ENCODE results near the gene ANKRD13B.

The ANKRD13B gene

DNA sequence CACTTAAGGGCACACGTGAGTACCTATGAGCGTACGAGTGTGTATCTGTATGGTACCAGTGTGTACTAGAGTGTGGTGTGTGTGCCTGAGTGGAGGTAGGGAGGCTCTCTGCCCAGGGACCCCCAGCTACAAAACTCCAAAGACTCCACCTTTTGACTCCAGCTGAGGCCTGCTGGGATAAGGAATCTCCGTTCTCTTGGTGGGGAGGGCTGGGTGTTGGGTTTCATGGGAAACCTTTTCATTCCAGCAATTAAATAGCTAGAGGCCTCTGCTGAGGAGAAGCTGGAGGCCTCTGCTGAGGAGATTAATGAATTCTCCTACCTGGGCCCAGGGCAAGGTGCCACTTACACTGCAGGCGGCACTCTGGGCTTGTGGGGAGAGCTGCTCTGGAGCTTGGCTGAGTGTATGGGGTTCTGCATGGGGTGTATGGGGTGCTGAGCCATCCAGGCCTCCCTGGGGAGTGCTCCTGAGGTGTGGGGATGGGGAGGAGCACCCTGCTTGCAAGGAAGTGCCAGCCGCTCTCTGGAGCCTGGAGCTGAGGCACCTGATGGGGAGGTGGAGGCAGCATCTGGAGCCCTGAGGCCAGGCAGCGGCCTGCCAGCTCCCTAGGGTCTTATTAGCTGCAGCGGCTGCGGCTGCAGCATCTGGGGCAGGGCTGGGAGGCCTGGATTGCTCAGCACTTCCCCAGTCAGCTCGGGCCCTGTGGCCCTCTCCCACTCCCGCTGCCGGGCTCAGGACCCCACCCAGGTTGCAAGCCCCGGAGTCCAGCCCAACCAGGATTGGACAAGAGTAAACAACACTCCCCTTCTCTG, 4.6 kb downstream of the ANKRD13B start:
- no peak overlapping the region for H3K4me2 ChIP-seq (ENCODE audit: low read length, poor library complexity, severe bottlenecking)
- H2AK5ac ChIP-seq (ENCODE audit: low read length, severe bottlenecking): no peak overlapping the region
- no peak for DNase-seq
- no peak overlapping the region for H4K91ac ChIP-seq (ENCODE audit: low read length)
- no peak overlapping the region for H2BK12ac ChIP-seq (ENCODE audit: low read length in 2 of 2)
- no peak overlapping the region for H2BK5ac ChIP-seq (ENCODE audit: low read depth, low read length, poor library complexity, severe bottlenecking)
- no peak overlapping the region for H3K27ac ChIP-seq (ENCODE audit: low read length, poor library complexity, severe bottlenecking)
- H2AFZ ChIP-seq (ENCODE audit: low read depth, low read length): no peak overlapping the region
- no peak overlapping the region for H3K9ac ChIP-seq (ENCODE audit: low read length)
- no peak overlapping the region for H3K4ac ChIP-seq (ENCODE audit: low read depth in 1 of 2, low read length in 2 of 2)
- H3K23ac ChIP-seq (ENCODE audit: low read length in 2 of 2): no peak overlapping the region
- H3K36me3 ChIP-seq (ENCODE audit: control insufficient read depth in 1 of 2, insufficient read depth in 2 of 2, low read depth in 1 of 2, low read length in 2 of 2): no peaks in the 10 kb centered on the region
- H3K27me3 ChIP-seq (ENCODE audit: control insufficient read depth in 1 of 2, insufficient read depth in 1 of 2, low read length in 2 of 2): no peaks in the 10 kb centered on the region
- peaks cover 31% of the 10 kb centered on the region for H3K4me1 ChIP-seq (ENCODE audit: control insufficient read depth, insufficient read depth, low read depth, low read length)
- peak overlapping the region; percentile 39 for H4K8ac ChIP-seq (ENCODE audit: low read length)
- no peak overlapping the region for H3K14ac ChIP-seq (ENCODE audit: low read length in 2 of 2)
- no peak overlapping the region for H3K4me3 ChIP-seq (ENCODE audit: insufficient read depth in 1 of 2, low read depth in 1 of 2, low read length in 2 of 2)
- H3K9me3 ChIP-seq (ENCODE audit: control insufficient read depth, low read length): no peaks in the 10 kb centered on the region
- H2BK15ac ChIP-seq (ENCODE audit: low read depth, poor library complexity, severe bottlenecking): no peak overlapping the region
- H2BK120ac ChIP-seq (ENCODE audit: low read depth, low read length): no peak overlapping the region
- H3K79me1 ChIP-seq (replicated peaks; ENCODE audit: low read length, poor library complexity, severe bottlenecking): peaks cover 14% of the 10 kb centered on the region
- 47% methylated on average over 11 of the region's 13 CpGs for WGBS
- peak overlapping the region in 1 of 2 experiments; percentile 41 for H3K18ac ChIP-seq (ENCODE audit: low read depth in 1 of 2, low read length in 2 of 2)

DNA sequence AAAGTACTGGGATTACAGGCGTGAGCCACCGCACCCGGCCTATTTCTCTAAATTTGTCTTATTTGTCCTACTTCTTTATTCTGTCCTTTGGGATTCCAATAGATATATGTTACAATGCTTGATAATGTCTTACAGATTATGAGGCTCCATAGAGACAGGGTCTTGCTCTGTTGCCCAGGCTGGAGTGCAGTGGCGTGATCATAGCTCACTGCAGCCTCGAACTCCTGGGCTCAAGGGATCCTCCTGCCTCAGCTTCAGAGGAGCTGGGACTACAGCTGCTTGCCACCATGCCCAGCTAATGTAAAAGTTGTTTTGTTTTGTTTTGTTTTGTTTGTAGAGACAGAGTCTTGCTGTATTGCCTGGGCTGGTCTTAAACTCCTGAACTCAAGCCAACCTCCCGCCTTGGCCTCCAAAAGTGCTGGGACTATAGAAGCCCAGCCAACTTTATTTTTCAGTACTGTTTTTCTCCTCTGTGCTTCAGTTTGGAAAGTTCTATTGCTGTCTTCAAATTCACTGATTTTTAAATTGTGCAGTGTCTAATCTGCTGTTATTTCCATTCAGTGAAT, 10.3 kb downstream of the ANKRD13B start:
- Histone ChIP-seq H3K4me3 (ENCODE audit: insufficient read depth in 1 of 2, low read depth in 1 of 2, low read length in 2 of 2) (no peak overlapping the region), H3K9me3 (ENCODE audit: control insufficient read depth, low read length) (no peaks in the 10 kb centered on the region)

DNA sequence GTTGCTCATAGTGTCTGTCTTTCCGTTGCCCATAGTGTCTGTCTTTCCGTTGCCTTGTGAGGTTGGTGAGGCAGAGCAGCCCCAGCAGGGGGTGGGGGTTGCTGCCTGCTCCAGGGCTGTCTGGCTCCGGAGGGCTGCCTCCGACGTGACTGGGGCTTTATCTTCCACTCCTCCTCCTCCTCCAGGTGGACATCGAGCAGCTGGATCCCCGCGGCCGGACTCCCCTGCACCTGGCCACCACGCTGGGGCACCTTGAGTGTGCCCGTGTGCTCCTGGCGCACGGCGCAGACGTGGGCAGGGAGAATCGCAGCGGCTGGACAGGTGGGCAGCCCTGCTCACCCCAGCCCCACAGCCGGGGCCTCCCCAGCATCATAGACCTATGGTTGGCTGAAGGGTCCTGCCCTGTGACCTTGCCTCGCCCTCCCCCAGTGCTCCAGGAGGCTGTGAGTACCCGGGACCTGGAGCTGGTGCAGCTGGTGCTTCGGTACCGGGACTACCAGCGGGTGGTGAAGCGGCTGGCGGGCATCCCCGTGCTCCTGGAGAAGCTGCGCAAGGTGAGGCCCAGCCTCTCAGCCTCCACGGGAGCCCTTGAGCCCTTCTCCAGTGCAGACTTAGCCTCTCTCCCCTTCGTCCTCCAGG, 14.7 kb downstream of the ANKRD13B start:
- Histone ChIP-seq H4K8ac (ENCODE audit: low read length) (no peak overlapping the region), H2BK5ac (ENCODE audit: low read depth, low read length, poor library complexity, severe bottlenecking) (no peak overlapping the region), H2AK5ac (ENCODE audit: low read length, severe bottlenecking) (no peak overlapping the region), H3K4me1 (ENCODE audit: control insufficient read depth, insufficient read depth, low read depth, low read length) (peaks cover 7% of the 10 kb centered on the region), H3K23ac (ENCODE audit: low read length in 2 of 2) (no peak overlapping the region), H3K14ac (ENCODE audit: low read length in 2 of 2) (no peak overlapping the region), H3K9ac (ENCODE audit: low read length) (no peak overlapping the region), H2BK120ac (ENCODE audit: low read depth, low read length) (no peak overlapping the region), H2BK12ac (ENCODE audit: low read length in 2 of 2) (no peak overlapping the region), H3K9me3 (ENCODE audit: control insufficient read depth, low read length) (no peaks in the 10 kb centered on the region), H3K79me1 (replicated peaks; ENCODE audit: low read length, poor library complexity, severe bottlenecking) (peaks cover 5% of the 10 kb centered on the region), H4K91ac (ENCODE audit: low read length) (no peak overlapping the region), H3K27ac (ENCODE audit: low read length, poor library complexity, severe bottlenecking) (no peak overlapping the region), H3K4me2 (ENCODE audit: low read length, poor library complexity, severe bottlenecking) (no peak overlapping the region), H3K27me3 (ENCODE audit: control insufficient read depth in 1 of 2, insufficient read depth in 1 of 2, low read length in 2 of 2) (no peaks in the 10 kb centered on the region), H3K4me3 (ENCODE audit: insufficient read depth in 1 of 2, low read depth in 1 of 2, low read length in 2 of 2) (no peak overlapping the region), H3K4ac (ENCODE audit: low read depth in 1 of 2, low read length in 2 of 2) (no peak overlapping the region), H3K18ac (ENCODE audit: low read depth in 1 of 2, low read length in 2 of 2) (no peak overlapping the region), H2BK15ac (ENCODE audit: low read depth, poor library complexity, severe bottlenecking) (no peak overlapping the region), H2AFZ (ENCODE audit: low read depth, low read length) (no peak overlapping the region), H3K36me3 (ENCODE audit: control insufficient read depth in 1 of 2, insufficient read depth in 2 of 2, low read depth in 1 of 2, low read length in 2 of 2) (peaks cover 0 to 25% of the 10 kb centered on the region in 2 experiments)
- no peak for DNase-seq
- 95% methylated on average over 29 of the region's 29 CpGs for WGBS

More for the DNA sequence above, 10.3 kb downstream of the ANKRD13B start:
- peaks cover 7% of the 10 kb centered on the region for H3K4me1 ChIP-seq (ENCODE audit: control insufficient read depth, insufficient read depth, low read depth, low read length)
- no peak overlapping the region for H3K4ac ChIP-seq (ENCODE audit: low read depth in 1 of 2, low read length in 2 of 2)
- no peak overlapping the region for H2BK15ac ChIP-seq (ENCODE audit: low read depth, poor library complexity, severe bottlenecking)
- no peak for DNase-seq
- H3K27me3 ChIP-seq (ENCODE audit: control insufficient read depth in 1 of 2, insufficient read depth in 1 of 2, low read length in 2 of 2): no peaks in the 10 kb centered on the region
- H3K36me3 ChIP-seq (ENCODE audit: control insufficient read depth in 1 of 2, insufficient read depth in 2 of 2, low read depth in 1 of 2, low read length in 2 of 2): peaks cover 0 to 5% of the 10 kb centered on the region in 2 experiments
- H3K14ac ChIP-seq (ENCODE audit: low read length in 2 of 2): no peak overlapping the region
- no peak overlapping the region for H2BK12ac ChIP-seq (ENCODE audit: low read length in 2 of 2)
- H3K27ac ChIP-seq (ENCODE audit: low read length, poor library complexity, severe bottlenecking): no peak overlapping the region
- peaks cover 10% of the 10 kb centered on the region for H3K79me1 ChIP-seq (replicated peaks; ENCODE audit: low read length, poor library complexity, severe bottlenecking)
- H4K91ac ChIP-seq (ENCODE audit: low read length): no peak overlapping the region
- H2AK5ac ChIP-seq (ENCODE audit: low read length, severe bottlenecking): no peak overlapping the region
- no peak overlapping the region for H3K18ac ChIP-seq (ENCODE audit: low read depth in 1 of 2, low read length in 2 of 2)
- H2BK5ac ChIP-seq (ENCODE audit: low read depth, low read length, poor library complexity, severe bottlenecking): no peak overlapping the region
- H2AFZ ChIP-seq (ENCODE audit: low read depth, low read length): no peak overlapping the region
- H4K8ac ChIP-seq (ENCODE audit: low read length): no peak overlapping the region
- WGBS: 96% methylated on average over 2 of the region's 6 CpGs
- no peak overlapping the region for H3K4me2 ChIP-seq (ENCODE audit: low read length, poor library complexity, severe bottlenecking)
- no peak overlapping the region for H3K9ac ChIP-seq (ENCODE audit: low read length)
- H2BK120ac ChIP-seq (ENCODE audit: low read depth, low read length): no peak overlapping the region
- no peak overlapping the region for H3K23ac ChIP-seq (ENCODE audit: low read length in 2 of 2)

DNA sequence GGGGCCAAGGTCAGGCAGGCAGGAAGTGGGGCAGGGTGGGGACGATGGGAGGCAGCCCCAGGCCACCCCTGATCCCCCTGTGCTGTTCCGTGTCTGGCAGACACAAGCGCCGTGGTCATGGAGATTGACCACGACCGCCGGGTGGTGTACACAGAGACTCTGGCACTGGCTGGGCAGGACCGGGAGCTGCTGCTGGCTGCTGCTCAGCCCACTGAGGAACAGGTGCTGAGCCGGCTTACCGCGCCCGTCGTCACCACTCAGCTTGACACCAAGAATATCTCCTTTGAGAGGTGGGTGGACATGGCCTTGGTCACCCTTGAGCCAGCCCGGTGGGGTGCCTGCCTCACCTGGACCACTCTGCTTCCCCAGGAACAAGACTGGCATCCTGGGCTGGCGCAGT, 16.1 kb downstream of the ANKRD13B start:
- H4K8ac ChIP-seq (ENCODE audit: low read length): no peak overlapping the region
- peaks cover 0 to 32% of the 10 kb centered on the region in 2 experiments for H3K36me3 ChIP-seq (ENCODE audit: control insufficient read depth in 1 of 2, insufficient read depth in 2 of 2, low read depth in 1 of 2, low read length in 2 of 2)
- H3K27ac ChIP-seq (ENCODE audit: low read length, poor library complexity, severe bottlenecking): no peak overlapping the region
- H3K9ac ChIP-seq (ENCODE audit: low read length): no peak overlapping the region
- H3K4me3 ChIP-seq (ENCODE audit: insufficient read depth in 1 of 2, low read depth in 1 of 2, low read length in 2 of 2): no peak overlapping the region
- H3K18ac ChIP-seq (ENCODE audit: low read depth in 1 of 2, low read length in 2 of 2): no peak overlapping the region
- H4K91ac ChIP-seq (ENCODE audit: low read length): no peak overlapping the region
- no peak overlapping the region for H3K23ac ChIP-seq (ENCODE audit: low read length in 2 of 2)
- no peak overlapping the region for H2BK120ac ChIP-seq (ENCODE audit: low read depth, low read length)
- H2BK5ac ChIP-seq (ENCODE audit: low read depth, low read length, poor library complexity, severe bottlenecking): no peak overlapping the region
- peaks cover 17% of the 10 kb centered on the region for H3K4me1 ChIP-seq (ENCODE audit: control insufficient read depth, insufficient read depth, low read depth, low read length)
- H3K4ac ChIP-seq (ENCODE audit: low read depth in 1 of 2, low read length in 2 of 2): peak overlapping the region in 1 of 2 experiments; percentile 24
- 92% methylated on average over 15 of the region's 15 CpGs for WGBS
- peaks cover 5% of the 10 kb centered on the region for H3K79me1 ChIP-seq (replicated peaks; ENCODE audit: low read length, poor library complexity, severe bottlenecking)
- DNase-seq: no peak
- H2AK5ac ChIP-seq (ENCODE audit: low read length, severe bottlenecking): no peak overlapping the region
- no peak overlapping the region for H2BK15ac ChIP-seq (ENCODE audit: low read depth, poor library complexity, severe bottlenecking)
- H3K9me3 ChIP-seq (ENCODE audit: control insufficient read depth, low read length): no peaks in the 10 kb centered on the region
- H3K27me3 ChIP-seq (ENCODE audit: control insufficient read depth in 1 of 2, insufficient read depth in 1 of 2, low read length in 2 of 2): no peaks in the 10 kb centered on the region
- no peak overlapping the region for H2AFZ ChIP-seq (ENCODE audit: low read depth, low read length)
- H2BK12ac ChIP-seq (ENCODE audit: low read length in 2 of 2): no peak overlapping the region
- H3K14ac ChIP-seq (ENCODE audit: low read length in 2 of 2): no peak overlapping the region
- H3K4me2 ChIP-seq (ENCODE audit: low read length, poor library complexity, severe bottlenecking): no peak overlapping the region
